Heart left ventricle (tissue), 13 donors: ENCODE data around the gene BICD2.

ENCODE experiments used
- CTCF ChIP-seq, 12 donors: fragments of 200-600 bp; sonication (generic) in 4 of 12; IDR thresholded peaks; one replicate each; pipeline versions ENCODE4 v1.5.0 to v1.8.0; 2018 to 2022; ENCODE audit warnings: antibody characterized with exemption in 12 of 12, mild to moderate bottlenecking in 5 of 12
- POLR2A ChIP-seq, 2 donors: fragments of 450-650 bp; IDR thresholded peaks; one replicate each; pipeline ENCODE4 v1.6.1; 2017; ENCODE audit warnings: antibody characterized with exemption in 2 of 2, mild to moderate bottlenecking in 2 of 2, moderate library complexity in 2 of 2
- donor health status: ischemic (EF 13 %, LVEDD 7.1; RV severe dilation, severe dysfunction).
- donor health status: DM: no; HTN: yes; CAD: no.
- donor health status: DM: no; HTN: no; CAD: no.
- donor health status: ischemic (EF 25% LVEDD 6.9; RV normal size, moderate dysfunction).
- donor health status: ischemic (EF 25% LVEDD 5.7; RV mildly dilated, moderate dysfunction).
- donor health status: ischemic (EF 35%, LVEDD 5.7; RV mildly dilated, moderate dysfunction).
- donor health status: nonischemic (EF 11% LVEDD 7.7; RV severe dilation, severe dysfunction).
- donor health status: DM: yes; HTN: yes; CAD: no.
- donor health status: PGD.
- donor health status: ischemic (EF 29% LVEDD 5.4; RV normal size, mild dysfunction).
- donor health status: nonischemic (EF 23%, LVEDD 6.1; RV moderate dilation, normal function).

GRCh38 chr9:92764988-92765936, 629 bp upstream of the BICD2 start:
- peak; percentile 90 to 100 (median 98) for TF ChIP-seq CTCF (IDR thresholded peaks at IDR 0.05)
- TF ChIP-seq POLR2A (IDR thresholded peaks at IDR 0.05) = peak; percentile 13 to 88
